Adrenal gland (tissue), 5 donors: Measurements from ENCODE around the gene BAHCC1.
A peak's percentile ranks its signal among the peaks of the same experiment; 100 is the strongest.

ENCODE experiments used
- POLR2A ChIP-seq, 2 donors: fragments of 450-650 bp; IDR thresholded peaks; one replicate each; pipeline ENCODE4 v1.6.1; 2017; ENCODE audit warnings: antibody characterized with exemption in 2 of 2, mild to moderate bottlenecking in 2 of 2, moderate library complexity in 1 of 2
- TF ChIP-seq, protein P1 (sequence below), 6 experiments: fragments of 450-650 bp in 4 of 6; fragments of 200-600 bp in 2 of 6; sonication (generic) in 1 of 6; IDR thresholded peaks; 1 replicate in 5 of 6; 2 replicates in 1 of 6; pipeline versions ENCODE4 v1.5.1 to v1.8.0; 2016 to 2021; ENCODE audit warnings: antibody characterized with exemption in 6 of 6, mild to moderate bottlenecking in 2 of 6, moderate library complexity in 1 of 6
- donor health status: DM: no; HTN: no; CAD: no.

DNA sequence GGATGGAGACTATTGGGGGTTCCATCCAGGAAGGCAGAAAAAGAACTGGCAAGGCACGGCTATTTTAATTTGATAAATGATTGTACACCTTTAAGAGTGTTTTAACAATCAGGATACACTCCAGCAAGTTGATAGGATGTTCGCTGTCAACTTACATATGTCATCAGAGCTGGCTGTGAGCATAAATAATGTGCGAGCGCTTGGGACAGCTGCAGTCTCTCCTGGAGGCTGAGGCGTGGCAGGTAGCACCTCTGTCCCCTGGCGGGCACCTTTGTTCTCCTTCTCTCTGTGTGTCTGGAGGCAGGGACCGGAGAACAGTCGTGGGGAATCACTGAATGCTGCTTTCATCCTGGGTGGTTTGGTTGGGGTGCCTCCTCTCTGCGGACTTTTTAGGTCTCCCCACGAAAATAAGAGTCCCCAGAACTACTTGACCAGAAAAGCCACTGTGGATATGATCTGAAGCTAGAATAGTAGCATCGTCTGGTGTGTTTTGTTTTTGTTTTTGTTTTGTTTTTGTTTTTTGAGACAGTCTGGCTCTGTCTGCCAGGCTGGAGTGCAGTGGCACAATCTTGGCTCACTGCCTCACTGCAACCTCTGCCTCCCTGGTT lies 9.4 kb downstream of the BAHCC1 start:
- TF ChIP-seq, protein P1, sequence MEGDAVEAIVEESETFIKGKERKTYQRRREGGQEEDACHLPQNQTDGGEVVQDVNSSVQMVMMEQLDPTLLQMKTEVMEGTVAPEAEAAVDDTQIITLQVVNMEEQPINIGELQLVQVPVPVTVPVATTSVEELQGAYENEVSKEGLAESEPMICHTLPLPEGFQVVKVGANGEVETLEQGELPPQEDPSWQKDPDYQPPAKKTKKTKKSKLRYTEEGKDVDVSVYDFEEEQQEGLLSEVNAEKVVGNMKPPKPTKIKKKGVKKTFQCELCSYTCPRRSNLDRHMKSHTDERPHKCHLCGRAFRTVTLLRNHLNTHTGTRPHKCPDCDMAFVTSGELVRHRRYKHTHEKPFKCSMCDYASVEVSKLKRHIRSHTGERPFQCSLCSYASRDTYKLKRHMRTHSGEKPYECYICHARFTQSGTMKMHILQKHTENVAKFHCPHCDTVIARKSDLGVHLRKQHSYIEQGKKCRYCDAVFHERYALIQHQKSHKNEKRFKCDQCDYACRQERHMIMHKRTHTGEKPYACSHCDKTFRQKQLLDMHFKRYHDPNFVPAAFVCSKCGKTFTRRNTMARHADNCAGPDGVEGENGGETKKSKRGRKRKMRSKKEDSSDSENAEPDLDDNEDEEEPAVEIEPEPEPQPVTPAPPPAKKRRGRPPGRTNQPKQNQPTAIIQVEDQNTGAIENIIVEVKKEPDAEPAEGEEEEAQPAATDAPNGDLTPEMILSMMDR (IDR thresholded peaks at IDR 0.05): no peak
- TF ChIP-seq POLR2A (IDR thresholded peaks at IDR 0.05): peak in 1 of 2 donors; percentile 17
